ENCODE measurements around the gene USP13.

- TF ChIP-seq CTCF (conservative IDR thresholded peaks at IDR 0.05; ENCODE audit: low read depth, low read length) (no peak), EZH2 (IDR thresholded peaks at IDR 0.05; ENCODE audit: borderline replicate concordance, low read depth, low read length, poor library complexity, severe bottlenecking) (no peak)
These were observed 49.6 kb downstream of the USP13 start for GRCh38 chr3:179702271-179702947.
